Ramos (cell line): ENCODE data around the gene SH3PXD2A.
"Not testable (repeated sequence)": the region's sequence is repeated elsewhere in the genome, so short reads cannot be mapped to it uniquely, and the experiment has no call there.

Source experiments
- in situ Hi-C: fragments of 300-500 bp; cut with MboI; formaldehyde crosslinking; loops from one replicate; pipeline ENCODE4 v1.14.3; 2022; ENCODE audit warnings: low sequenced_read_pairs; ENCODE audit not compliant: unreplicated experiment

The SH3PXD2A gene

GRCh38 chr10:103641326-103641725 is 214.1 kb downstream of the SH3PXD2A start:
- in situ Hi-C loops, result no loop called here

- in situ Hi-C loops, result no loop called here
These were observed 214.8 kb downstream of the SH3PXD2A start for GRCh38 chr10:103640436-103641181.

- in situ Hi-C loops, result no loop called here
These were observed 216.4 kb downstream of the SH3PXD2A start for GRCh38 chr10:103638948-103639347.

- in situ Hi-C loops, result no loop called here
These were observed 217.3 kb downstream of the SH3PXD2A start for GRCh38 chr10:103637927-103638557.

GRCh38 chr10:103637011-103637410 is 218.4 kb downstream of the SH3PXD2A start:
- in situ Hi-C loops, result no loop called here

GRCh38 chr10:103636492-103636891 is 218.9 kb downstream of the SH3PXD2A start:
- in situ Hi-C loops, result no loop called here

GRCh38 chr10:103635580-103635979 is 219.8 kb downstream of the SH3PXD2A start:
- in situ Hi-C loops, result no loop called here

- in situ Hi-C loops, result no loop called here
These were observed 221.5 kb downstream of the SH3PXD2A start for GRCh38 chr10:103633846-103634245.

GRCh38 chr10:103632871-103633270 is 222.5 kb downstream of the SH3PXD2A start:
- in situ Hi-C loops, result not testable (repeated sequence)

GRCh38 chr10:103632247-103632642 is 223.1 kb downstream of the SH3PXD2A start:
- in situ Hi-C loops, result no loop called here

- in situ Hi-C loops, result no loop called here
These were observed 225.2 kb downstream of the SH3PXD2A start for GRCh38 chr10:103630156-103630555.

GRCh38 chr10:103629581-103629980 is 225.8 kb downstream of the SH3PXD2A start:
- in situ Hi-C loops, result no loop called here

GRCh38 chr10:103627893-103628292 is 227.5 kb downstream of the SH3PXD2A start:
- in situ Hi-C loops, result no loop called here

GRCh38 chr10:103627111-103627892 is 228.1 kb downstream of the SH3PXD2A start:
- in situ Hi-C loops, result no loop called here

- in situ Hi-C loops, result no loop called here
These were observed 229.2 kb downstream of the SH3PXD2A start for GRCh38 chr10:103626178-103626577.

GRCh38 chr10:103622935-103623574 is 232.3 kb downstream of the SH3PXD2A start:
- in situ Hi-C loops, result no loop called here

- in situ Hi-C loops, result no loop called here
These were observed 233.1 kb downstream of the SH3PXD2A start for GRCh38 chr10:103622286-103622685.

GRCh38 chr10:103621783-103622125 is 233.6 kb downstream of the SH3PXD2A start:
- in situ Hi-C loops, result no loop called here

- in situ Hi-C loops, result no loop called here
These were observed 234.2 kb downstream of the SH3PXD2A start for GRCh38 chr10:103620891-103621782.

- in situ Hi-C loops, result no loop called here
These were observed 235.0 kb downstream of the SH3PXD2A start for GRCh38 chr10:103620352-103620740.
